Esophagus muscularis mucosa (tissue), 4 donors: ENCODE results near the gene GPX2. TPM values are rescaled to one million over a fixed set of nuclear protein-coding genes. Genes with fewer than 3 reads are reported as not detected.

Experiments used
- DNase-seq: peaks from one replicate; pipeline ENCODE4 v3.0.0-alpha.2; 2017; ENCODE audit errors: extremely low spot score
- H3K27ac ChIP-seq, 4 donors: fragments of 200-600 bp; sonication (generic); replicated peaks in 1 of 4; 1 replicate in 3 of 4; 2 replicates in 1 of 4; pipeline ENCODE4 v1.5.1; 2016 to 2019; ENCODE audit warnings: mild to moderate bottlenecking in 1 of 4
- H3K27me3 ChIP-seq, 4 donors: fragments of 200-600 bp; sonication (generic); one replicate each; pipeline versions ENCODE4 v1.5.1 to v1.6.0; 2016 to 2019
- H3K36me3 ChIP-seq, 4 donors: fragments of 200-600 bp; sonication (generic); one replicate each; pipeline ENCODE4 v1.5.1; 2016 to 2019
- H3K4me1 ChIP-seq, 4 donors: fragments of 200-600 bp; sonication (generic); one replicate each; pipeline ENCODE4 v1.5.1; 2016 to 2019
- H3K4me3 ChIP-seq, 4 donors: fragments of 200-600 bp; sonication (generic); 1 replicate in 2 of 4; 2 replicates in 2 of 4; pipeline ENCODE4 v1.5.1; 2016 to 2019; ENCODE audit warnings: mild to moderate bottlenecking in 4 of 4, moderate library complexity in 1 of 4
- H3K9me3 ChIP-seq, 4 donors: fragments of 200-600 bp; sonication (generic); 1 replicate in 3 of 4; 2 replicates in 1 of 4; pipeline ENCODE4 v1.5.1; 2016 to 2019
- EP300 ChIP-seq: sonication (generic); formaldehyde crosslinking; IDR thresholded peaks from one replicate; pipeline ENCODE4 v1.6.1; 2017; ENCODE audit warnings: antibody characterized with exemption
- POLR2A ChIP-seq: fragments of 450-650 bp; IDR thresholded peaks from one replicate; pipeline ENCODE4 v1.6.1; 2017; ENCODE audit warnings: antibody characterized with exemption, moderate library complexity, mild to moderate bottlenecking, low read depth
- POLR2AphosphoS5 ChIP-seq, 2 donors: sonication (generic); formaldehyde crosslinking; IDR thresholded peaks; one replicate each; pipeline ENCODE4 v1.6.1; 2017; ENCODE audit warnings: antibody characterized with exemption in 2 of 2
- WGBS: methylation state at CpG from one replicate; pipeline ENCODE4 v1.1.5; 2018; 5-methylcytosine and 5-hydroxymethylcytosine counted together
- intact Hi-C: fragments of 100-400 bp; cut with DNase I; formaldehyde crosslinking; loops from one replicate; pipeline ENCODE4 v1.15.1; 2023
- total RNA-seq, 4 donors: library from RNA; depleted of rRNA; stranded (reverse); fragments of >200 nt; gene quantifications; one replicate each; pipeline versions ENCODE4 v1.1.0 to v1.2.1, GENCODE V29; 2016
- TF ChIP-seq, protein P1 (sequence below), 3 experiments: fragments of 200-600 bp in 2 of 3; fragments of 450-650 bp in 1 of 3; sonication (generic) in 2 of 3; IDR thresholded peaks; one replicate each; pipeline ENCODE4 v1.5.1; 2017 to 2019; ENCODE audit warnings: antibody characterized with exemption in 3 of 3, mild to moderate bottlenecking in 2 of 3, moderate library complexity in 1 of 3

The GPX2 gene
- total RNA-seq, 4 donors from 2014 or later = not detected

DNA sequence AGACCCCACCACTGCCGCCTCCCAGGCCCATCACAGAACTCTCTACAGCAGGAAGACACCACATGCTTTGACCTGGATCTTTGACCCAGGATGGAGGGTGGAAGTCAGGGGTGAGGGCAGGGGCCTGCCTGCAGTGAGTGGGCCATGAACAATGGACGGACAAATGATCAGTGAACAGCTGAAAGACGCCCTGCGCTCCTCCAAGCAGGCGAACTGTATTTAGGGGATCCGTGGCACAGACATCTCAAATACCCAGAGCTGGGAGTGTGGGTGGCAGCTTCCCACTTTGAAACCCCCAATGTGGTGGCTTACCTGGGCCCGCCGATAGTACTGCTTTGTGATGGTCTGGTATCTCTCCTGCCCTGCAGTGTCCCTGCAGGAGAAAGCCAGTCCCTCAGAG lies 8.7 kb upstream of the GPX2 start:
- intact Hi-C loops = no loop called here
- no peak for TF ChIP-seq POLR2A
- TF ChIP-seq POLR2AphosphoS5 (IDR thresholded peaks at IDR 0.05) = no peak
- no peak for TF ChIP-seq EP300
- TF ChIP-seq, protein P1, sequence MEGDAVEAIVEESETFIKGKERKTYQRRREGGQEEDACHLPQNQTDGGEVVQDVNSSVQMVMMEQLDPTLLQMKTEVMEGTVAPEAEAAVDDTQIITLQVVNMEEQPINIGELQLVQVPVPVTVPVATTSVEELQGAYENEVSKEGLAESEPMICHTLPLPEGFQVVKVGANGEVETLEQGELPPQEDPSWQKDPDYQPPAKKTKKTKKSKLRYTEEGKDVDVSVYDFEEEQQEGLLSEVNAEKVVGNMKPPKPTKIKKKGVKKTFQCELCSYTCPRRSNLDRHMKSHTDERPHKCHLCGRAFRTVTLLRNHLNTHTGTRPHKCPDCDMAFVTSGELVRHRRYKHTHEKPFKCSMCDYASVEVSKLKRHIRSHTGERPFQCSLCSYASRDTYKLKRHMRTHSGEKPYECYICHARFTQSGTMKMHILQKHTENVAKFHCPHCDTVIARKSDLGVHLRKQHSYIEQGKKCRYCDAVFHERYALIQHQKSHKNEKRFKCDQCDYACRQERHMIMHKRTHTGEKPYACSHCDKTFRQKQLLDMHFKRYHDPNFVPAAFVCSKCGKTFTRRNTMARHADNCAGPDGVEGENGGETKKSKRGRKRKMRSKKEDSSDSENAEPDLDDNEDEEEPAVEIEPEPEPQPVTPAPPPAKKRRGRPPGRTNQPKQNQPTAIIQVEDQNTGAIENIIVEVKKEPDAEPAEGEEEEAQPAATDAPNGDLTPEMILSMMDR (IDR thresholded peaks at IDR 0.05) = no peak
- Histone ChIP-seq H3K9me3 (no peaks in the 10 kb centered on the region), H3K27me3 (no peaks in the 10 kb centered on the region), H3K36me3 (peaks cover 0 to 51% (median 29%) of the 10 kb centered on the region in 4 donors), H3K4me1 (peaks cover 0 to 7% (median 2%) of the 10 kb centered on the region in 4 donors), H3K27ac (no peak overlapping the region), H3K4me3 (no peak overlapping the region)
- DNase-seq = no peak
- 96% methylated on average over 4 of the region's 8 CpGs for WGBS

- peaks cover 0 to 54% (median 29%) of the 10 kb centered on the region in 4 donors for H3K36me3 ChIP-seq
- no peak for DNase-seq
- H3K27me3 ChIP-seq = no peaks in the 10 kb centered on the region
- no peak for TF ChIP-seq POLR2A
- TF ChIP-seq, protein P1 (IDR thresholded peaks at IDR 0.05) = no peak
- TF ChIP-seq POLR2AphosphoS5 (IDR thresholded peaks at IDR 0.05) = no peak
- no peak for TF ChIP-seq EP300
- H3K4me3 ChIP-seq = no peak overlapping the region
- 94% methylated on average over 7 of the region's 8 CpGs for WGBS
- peaks cover 0 to 7% (median 2%) of the 10 kb centered on the region in 4 donors for H3K4me1 ChIP-seq
- no peaks in the 10 kb centered on the region for H3K9me3 ChIP-seq
- intact Hi-C loops = no loop called here
- H3K27ac ChIP-seq = no peak overlapping the region
Observed at GRCh38 chr14:64950889-64951288, 8.3 kb upstream of the GPX2 start.

GRCh38 chr14:64948612-64949210 lies 6.2 kb upstream of the GPX2 start:
- peaks cover 0 to 7% (median 2%) of the 10 kb centered on the region in 4 donors for H3K4me1 ChIP-seq
- no peaks in the 10 kb centered on the region for H3K27me3 ChIP-seq
- peaks cover 0 to 68% (median 39%) of the 10 kb centered on the region in 4 donors for H3K36me3 ChIP-seq
- H3K9me3 ChIP-seq = no peaks in the 10 kb centered on the region
- TF ChIP-seq POLR2A (no peak), EP300 (no peak), POLR2AphosphoS5 (IDR thresholded peaks at IDR 0.05) (no peak)
- TF ChIP-seq, protein P1 (IDR thresholded peaks at IDR 0.05) = no peak
- 90% methylated on average over 6 of the region's 8 CpGs for WGBS
- H3K27ac ChIP-seq = no peak overlapping the region
- intact Hi-C loops = no loop called here
- no peak for DNase-seq
- H3K4me3 ChIP-seq = no peak overlapping the region

GRCh38 chr14:64947710-64948611 lies 5.4 kb upstream of the GPX2 start:
- H3K27ac ChIP-seq = no peak overlapping the region
- 84% methylated on average over 26 of the region's 28 CpGs for WGBS
- no peaks in the 10 kb centered on the region for H3K9me3 ChIP-seq
- peaks cover 0 to 7% (median 2%) of the 10 kb centered on the region in 4 donors for H3K4me1 ChIP-seq
- no peak for DNase-seq
- no peaks in the 10 kb centered on the region for H3K27me3 ChIP-seq
- intact Hi-C loops = no loop called here
- TF ChIP-seq, protein P1 (IDR thresholded peaks at IDR 0.05) = no peak
- TF ChIP-seq POLR2AphosphoS5 (IDR thresholded peaks at IDR 0.05) (no peak), POLR2A (no peak), EP300 (no peak)
- no peak overlapping the region for H3K4me3 ChIP-seq
- peaks cover 0 to 75% (median 45%) of the 10 kb centered on the region in 4 donors for H3K36me3 ChIP-seq
